Liver (tissue), 9 donors: ENCODE measurements around the gene GPATCH2. TPM values are rescaled to one million over a fixed set of nuclear protein-coding genes. Genes with fewer than 3 reads are reported as not detected.
"Not testable (repeated sequence)": the region's sequence is repeated elsewhere in the genome, so short reads cannot be mapped to it uniquely, and the experiment has no call there.

Experiments
- DNase-seq: peaks from one replicate; pipeline ENCODE4 v3.0.0-alpha.2; 2017; ENCODE audit warnings: low spot score
- H3K27ac ChIP-seq, 2 donors: one replicate each; pipeline ENCODE4 v1.7.0; 2013; ENCODE audit warnings: inconsistent platforms in 2 of 2, low read length in 2 of 2, control low read depth in 1 of 2, low read depth in 1 of 2, mild to moderate bottlenecking in 1 of 2
- H3K27me3 ChIP-seq, 4 donors: one replicate each; pipeline versions ENCODE4 v1.6.1 to v1.7.0; 2013; ENCODE audit warnings: low read length in 3 of 4, inconsistent platforms in 1 of 4, mild to moderate bottlenecking in 1 of 4, moderate library complexity in 1 of 4; ENCODE audit not compliant: control insufficient read depth in 4 of 4, insufficient read depth in 4 of 4
- H3K36me3 ChIP-seq, 4 donors: one replicate each; pipeline versions ENCODE4 v1.6.1 to v1.7.0; 2013; ENCODE audit warnings: low read length in 3 of 4, mild to moderate bottlenecking in 3 of 4, low read depth in 1 of 4, moderate library complexity in 1 of 4; ENCODE audit not compliant: control insufficient read depth in 4 of 4, insufficient read depth in 3 of 4
- H3K4me1 ChIP-seq, 4 donors: one replicate each; pipeline versions ENCODE4 v1.6.1 to v1.7.0; 2013; ENCODE audit warnings: low read length in 3 of 4, mild to moderate bottlenecking in 3 of 4, moderate library complexity in 1 of 4; ENCODE audit not compliant: control insufficient read depth in 4 of 4, insufficient read depth in 4 of 4
- H3K4me3 ChIP-seq, 3 donors: one replicate each; pipeline versions ENCODE4 v1.6.1 to v1.7.0; 2013; ENCODE audit warnings: low read length in 3 of 3, control low read depth in 1 of 3, low read depth in 1 of 3, mild to moderate bottlenecking in 1 of 3
- H3K9ac ChIP-seq, 2 donors: one replicate each; pipeline ENCODE4 v1.7.0; 2013; ENCODE audit warnings: low read length in 2 of 2, mild to moderate bottlenecking in 2 of 2, moderate library complexity in 2 of 2, control low read depth in 1 of 2, low read depth in 1 of 2
- H3K9me3 ChIP-seq, 4 donors: one replicate each; pipeline versions ENCODE4 v1.6.1 to v1.7.0; 2013; ENCODE audit warnings: low read length in 3 of 4; ENCODE audit not compliant: control insufficient read depth in 4 of 4
- CTCF ChIP-seq: fragments of 150-350 bp; IDR thresholded peaks from 2 replicates; pipeline ENCODE4 v1.5.1; 2017; ENCODE audit warnings: improper control_type of control experiment, low read depth, low read length; ENCODE audit not compliant: missing input control
- EGR1 ChIP-seq, 2 donors: IDR thresholded peaks; 2 replicates each; pipeline ENCODE4 v1.6.1; 2016 to 2018; ENCODE audit warnings: antibody characterized with exemption in 2 of 2, low read depth in 2 of 2
- FOXA1 ChIP-seq: IDR thresholded peaks from 2 replicates; pipeline ENCODE4 v1.6.1; 2016; ENCODE audit warnings: antibody characterized with exemption
- FOXA2 ChIP-seq: IDR thresholded peaks from 2 replicates; pipeline ENCODE4 v1.6.1; 2016; ENCODE audit warnings: antibody characterized with exemption
- GABPA ChIP-seq, 2 donors: IDR thresholded peaks in 1 of 2; conservative IDR thresholded peaks in 1 of 2; 2 replicates each; pipeline ENCODE4 v1.6.1; 2016; ENCODE audit warnings: antibody characterized with exemption in 2 of 2, mild to moderate bottlenecking in 1 of 2, moderate library complexity in 1 of 2
- HNF4A ChIP-seq, 2 donors: conservative IDR thresholded peaks; 2 replicates each; pipeline ENCODE4 v1.6.1; 2016; ENCODE audit warnings: antibody characterized with exemption in 2 of 2, mild to moderate bottlenecking in 2 of 2
- HNF4G ChIP-seq: IDR thresholded peaks from 2 replicates; pipeline ENCODE4 v1.6.1; 2016; ENCODE audit warnings: antibody characterized with exemption
- JUND ChIP-seq, 2 donors: IDR thresholded peaks; 2 replicates each; pipeline ENCODE4 v1.6.1; 2016; ENCODE audit warnings: antibody characterized with exemption in 2 of 2
- NR2F2 ChIP-seq: IDR thresholded peaks from 2 replicates; pipeline ENCODE4 v1.6.1; 2016; ENCODE audit warnings: antibody characterized with exemption
- REST ChIP-seq: IDR thresholded peaks from 2 replicates; pipeline ENCODE4 v1.6.1; 2016; ENCODE audit warnings: antibody characterized with exemption, mild to moderate bottlenecking
- RXRA ChIP-seq, 2 donors: IDR thresholded peaks; 2 replicates each; pipeline ENCODE4 v1.6.1; 2017 to 2018; ENCODE audit warnings: antibody characterized with exemption in 2 of 2, mild to moderate bottlenecking in 1 of 2
- SP1 ChIP-seq: IDR thresholded peaks from 2 replicates; pipeline ENCODE4 v1.6.1; 2018; ENCODE audit warnings: antibody characterized with exemption, mild to moderate bottlenecking
- ZBTB33 ChIP-seq: IDR thresholded peaks from 2 replicates; pipeline ENCODE4 v1.6.1; 2016; ENCODE audit warnings: antibody characterized with exemption
- WGBS: extraction: QIAGEN DNeasy Blood & Tissue Kit; methylation state at CpG from one replicate; pipeline ENCODE4 v1.1.7; 2013; 5-methylcytosine and 5-hydroxymethylcytosine counted together
- polyA plus RNA-seq, 2 donors: library from polyadenylated mRNA; stranded (reverse) in 1 of 2; unstranded in 1 of 2; fragments of 200-250 nt in 1 of 2; fragments of >200 nt in 1 of 2; fragmentation: Nextera tagmentation in 1 of 2; extraction: Ambion mirVana in 1 of 2; gene quantifications; one replicate each; pipeline versions ENCODE4 v1.2.1 to v1.2.3, GENCODE V29; 2013 to 2015
- total RNA-seq, 2 donors: library from RNA; depleted of rRNA; stranded (reverse); fragments of >200 nt; gene quantifications; one replicate each; pipeline ENCODE4 v1.2.3, GENCODE V29; 2014
- TF ChIP-seq, protein P1 (sequence below): IDR thresholded peaks from 2 replicates; pipeline ENCODE4 v1.6.1; 2016; ENCODE audit warnings: antibody characterized with exemption
- TF ChIP-seq, protein P2 (sequence below): IDR thresholded peaks from 2 replicates; pipeline ENCODE4 v1.6.1; 2016; ENCODE audit warnings: antibody characterized with exemption
- donor health status: healthy.
- donor health status: healthy.
- donor health status: healthy.
- donor health status: healthy.
- donor health status: healthy.

Gene GPATCH2
- total and polyA plus RNA-seq, 4 donors, result 1.6 to 11.2 (median 5.8) TPM

DNA sequence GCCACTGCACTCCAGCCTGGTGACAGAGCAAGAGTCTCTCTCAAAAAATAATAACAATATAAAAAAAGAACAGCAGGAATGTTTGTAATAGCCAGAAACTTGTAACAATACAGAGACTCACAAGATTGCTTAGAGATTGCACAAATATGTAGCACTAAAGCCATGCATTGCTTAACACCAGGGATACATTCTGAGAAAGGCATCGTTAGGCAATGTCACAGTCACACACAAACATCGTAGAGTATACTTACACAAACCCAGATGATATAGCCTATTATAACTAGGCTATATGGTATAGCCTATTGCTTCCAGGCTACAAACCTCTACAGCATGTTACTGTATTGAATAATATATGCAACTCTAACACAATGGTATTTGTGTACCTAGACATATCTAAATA, 45.3 kb downstream of the GPATCH2 start:
- no peaks in the 10 kb centered on the region for H3K4me1 ChIP-seq
- peaks cover 0 to 3% (median 0%) of the 10 kb centered on the region in 4 donors for H3K36me3 ChIP-seq
- no peak overlapping the region for H3K27ac ChIP-seq
- H3K4me3 ChIP-seq, result no peak overlapping the region
- H3K9me3 ChIP-seq, result no peaks in the 10 kb centered on the region
- DNase-seq, result no peak
- H3K9ac ChIP-seq, result no peak overlapping the region
- no peak for TF ChIP-seq JUND (IDR thresholded peaks at IDR 0.05)
- no peak for TF ChIP-seq REST
- TF ChIP-seq FOXA2, result no peak
- no peak for TF ChIP-seq ZBTB33
- TF ChIP-seq HNF4A (conservative IDR thresholded peaks at IDR 0.05), result no peak
- TF ChIP-seq SP1, result no peak
- no peak for TF ChIP-seq FOXA1
- TF ChIP-seq EGR1 (IDR thresholded peaks at IDR 0.05; ENCODE audit: low read depth in 2 of 2), result no peak
- no peak for TF ChIP-seq RXRA (IDR thresholded peaks at IDR 0.05)
- TF ChIP-seq, protein P1, sequence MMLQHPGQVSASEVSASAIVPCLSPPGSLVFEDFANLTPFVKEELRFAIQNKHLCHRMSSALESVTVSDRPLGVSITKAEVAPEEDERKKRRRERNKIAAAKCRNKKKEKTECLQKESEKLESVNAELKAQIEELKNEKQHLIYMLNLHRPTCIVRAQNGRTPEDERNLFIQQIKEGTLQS, result no peak
- TF ChIP-seq NR2F2, result no peak
- TF ChIP-seq, protein P2, sequence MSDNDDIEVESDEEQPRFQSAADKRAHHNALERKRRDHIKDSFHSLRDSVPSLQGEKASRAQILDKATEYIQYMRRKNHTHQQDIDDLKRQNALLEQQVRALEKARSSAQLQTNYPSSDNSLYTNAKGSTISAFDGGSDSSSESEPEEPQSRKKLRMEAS, result no peak
- no peak for TF ChIP-seq GABPA (IDR thresholded peaks at IDR 0.05 in 1 of 2, conservative IDR thresholded peaks at IDR 0.05 in 1 of 2)
- H3K27me3 ChIP-seq, result no peaks in the 10 kb centered on the region
- WGBS, result 76% methylated on average over 2 of the region's 2 CpGs

- not testable (repeated sequence) for H3K27ac ChIP-seq, H3K36me3 ChIP-seq, H3K9ac ChIP-seq, H3K9me3 ChIP-seq, H3K4me1 ChIP-seq, H3K27me3 ChIP-seq, H3K4me3 ChIP-seq, DNase-seq
- WGBS, result 72% methylated on average over 5 of the region's 5 CpGs
Measured at GRCh38 chr1:217584286-217584811, 46.5 kb downstream of the GPATCH2 start.

GRCh38 chr1:217577336-217577735, 53.6 kb downstream of the GPATCH2 start:
- Histone ChIP-seq H3K9me3 (no peaks in the 10 kb centered on the region), H3K4me1 (no peaks in the 10 kb centered on the region), H3K9ac (no peak overlapping the region), H3K4me3 (no peak overlapping the region), H3K27me3 (no peaks in the 10 kb centered on the region), H3K27ac (no peak overlapping the region), H3K36me3 (no peaks in the 10 kb centered on the region)
- no peak for DNase-seq
- TF ChIP-seq REST (no peak), HNF4G (no peak), CTCF (no peak), GABPA (IDR thresholded peaks at IDR 0.05 in 1 of 2, conservative IDR thresholded peaks at IDR 0.05 in 1 of 2) (no peak), SP1 (no peak), EGR1 (IDR thresholded peaks at IDR 0.05; ENCODE audit: low read depth in 2 of 2) (no peak)
- TF ChIP-seq, protein P1, result no peak
- TF ChIP-seq, protein P2, result no peak
